Activated effector memory CD4-positive, alpha-beta T cell treated with anti-CD3 and anti-CD28 coated beads, Interleukin-2, amount 50 U/mL, for 16 hours (primary cell): ENCODE measurements around the gene RTN1.

ENCODE experiments used
- DNase-seq: peaks from one replicate; pipeline ENCODE4 v3.0.0-alpha.2; 2020

RTN1 gene

DNA sequence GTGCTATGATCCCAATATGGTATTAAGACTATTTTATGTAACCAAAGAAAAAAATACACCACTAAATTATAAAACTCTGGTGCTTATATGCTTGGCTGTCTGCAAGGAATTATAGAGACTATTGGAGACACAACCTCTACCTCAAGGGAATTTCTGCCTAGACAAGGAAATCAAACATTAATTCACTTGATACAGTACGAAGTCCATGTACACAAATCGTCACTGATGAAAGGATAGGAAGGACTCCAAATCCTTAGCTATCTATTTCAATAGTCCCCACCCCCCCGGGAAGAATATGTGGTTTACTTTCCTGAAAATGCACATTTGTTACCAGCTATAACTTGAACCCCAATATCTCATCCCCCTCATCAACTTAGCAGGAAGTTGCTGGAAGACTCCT lies 21.9 kb downstream of the RTN1 start:
- no peak for DNase-seq

- DNase-seq = no peak
Observed at GRCh38 chr14:59847711-59848110, 22.9 kb downstream of the RTN1 start.

- DNase-seq = no peak
Observed at GRCh38 chr14:59846595-59846994, 24.0 kb downstream of the RTN1 start.

- no peak for DNase-seq
Observed at GRCh38 chr14:59845245-59845644, 25.3 kb downstream of the RTN1 start.

DNA sequence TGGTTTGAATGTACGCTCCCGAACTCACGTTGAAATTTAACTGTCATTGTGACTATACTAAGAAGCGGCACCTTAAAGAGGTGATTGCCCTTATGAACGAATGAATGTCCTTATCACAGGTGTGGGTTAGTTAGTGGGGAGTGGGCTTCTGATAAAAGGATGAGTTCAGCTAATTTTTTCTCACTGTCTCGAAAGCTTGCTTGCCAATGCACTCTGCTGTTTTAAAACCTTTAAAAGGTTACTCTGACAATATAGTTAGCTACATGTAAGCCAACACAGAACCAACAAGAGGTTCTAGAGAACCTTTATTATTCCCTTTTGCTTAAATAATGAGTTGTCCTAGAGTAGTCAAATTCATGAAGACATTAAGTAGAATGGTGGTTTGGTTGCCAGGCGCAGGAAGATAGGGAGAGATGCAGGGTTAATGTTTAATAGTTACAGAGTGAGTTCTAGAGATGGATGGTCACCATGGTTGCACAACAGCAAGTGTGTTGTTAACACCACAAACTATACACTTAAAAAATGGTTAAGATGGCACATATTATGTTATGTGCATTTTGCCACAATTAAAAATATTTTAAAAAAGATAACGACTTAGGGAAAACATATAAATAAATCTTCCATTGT lies 26.3 kb downstream of the RTN1 start:
- no peak for DNase-seq

DNA sequence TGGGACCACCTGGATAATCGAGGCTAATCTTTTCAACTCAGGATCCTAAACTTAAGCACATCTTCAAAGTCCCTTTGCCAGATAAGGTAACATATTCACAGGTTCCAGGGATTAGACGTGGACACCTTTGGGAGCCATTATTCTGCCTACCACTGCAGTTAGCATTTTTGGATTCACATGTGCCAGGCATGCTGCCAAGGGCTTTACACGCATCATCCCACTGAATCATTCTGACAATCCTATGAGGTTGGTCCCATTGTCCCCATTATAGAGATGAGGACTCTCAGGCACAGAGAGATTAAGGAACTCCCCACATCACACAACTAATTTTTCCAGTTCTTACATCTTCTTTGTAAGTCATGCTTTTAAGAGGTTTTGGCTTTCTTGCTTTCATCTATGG lies 34.5 kb downstream of the RTN1 start:
- DNase-seq = no peak

GRCh38 chr14:59832653-59833294 lies 37.8 kb downstream of the RTN1 start:
- DNase-seq = no peak

- no peak for DNase-seq
Observed at GRCh38 chr14:59831121-59831730, 39.4 kb downstream of the RTN1 start.

DNA sequence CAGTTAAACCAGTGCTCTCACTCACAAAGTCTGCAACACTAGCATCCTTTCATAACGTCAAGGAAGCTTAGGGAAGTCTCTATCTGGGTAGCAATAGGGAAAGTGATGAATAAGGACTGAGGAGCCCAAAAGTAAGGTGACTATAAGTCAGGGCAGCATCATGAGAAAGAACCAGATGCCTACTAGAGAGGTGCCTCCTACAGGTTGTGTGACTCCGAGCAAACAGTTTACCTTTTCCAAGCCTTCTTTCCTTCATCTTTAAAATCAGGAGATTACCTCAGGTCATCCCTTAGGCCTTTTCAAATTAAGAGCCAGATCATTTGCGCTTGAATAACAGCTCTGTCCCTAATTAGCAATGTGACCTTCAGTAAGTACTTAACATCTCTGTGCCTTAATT lies 40.2 kb downstream of the RTN1 start:
- no peak for DNase-seq

DNA sequence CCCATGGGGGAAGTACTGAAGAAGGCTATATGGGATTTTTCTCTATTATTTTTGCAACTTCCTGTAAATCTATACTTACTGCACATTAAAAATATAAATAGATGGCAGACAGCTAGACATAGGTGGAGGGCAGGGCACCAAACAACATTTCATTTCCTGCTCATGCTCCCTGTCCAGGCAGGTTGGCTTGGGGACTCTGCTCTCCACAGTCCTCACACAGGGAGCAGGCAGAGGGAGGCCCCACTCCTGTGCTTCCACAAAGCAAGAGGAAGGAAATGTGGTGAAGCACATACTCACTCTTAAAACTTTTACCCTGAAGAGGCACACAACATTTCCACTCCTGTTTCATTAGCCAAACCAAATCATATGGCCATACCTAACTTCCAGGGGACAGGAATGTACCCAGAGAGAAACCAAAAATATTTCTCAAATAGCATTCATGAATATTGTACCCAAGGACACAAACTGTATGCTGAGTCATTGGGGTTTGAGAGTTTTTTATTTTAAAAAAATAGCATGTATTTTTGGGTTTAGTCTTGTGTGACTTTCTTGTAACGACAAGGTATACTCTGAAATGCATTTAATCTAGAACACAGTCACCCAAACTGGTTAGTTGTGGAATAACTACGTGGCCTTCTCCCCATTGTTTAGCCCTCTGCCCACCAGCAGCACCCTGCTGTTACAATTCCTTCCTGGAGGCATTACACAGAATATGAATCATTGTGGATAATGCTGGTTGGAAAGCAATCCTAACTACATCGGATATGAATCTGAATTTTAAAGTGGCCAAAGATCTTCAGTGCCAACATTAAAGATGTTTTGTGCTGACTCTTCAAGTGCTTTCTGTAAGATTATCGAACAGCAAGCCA lies 40.9 kb downstream of the RTN1 start:
- no peak for DNase-seq

DNA sequence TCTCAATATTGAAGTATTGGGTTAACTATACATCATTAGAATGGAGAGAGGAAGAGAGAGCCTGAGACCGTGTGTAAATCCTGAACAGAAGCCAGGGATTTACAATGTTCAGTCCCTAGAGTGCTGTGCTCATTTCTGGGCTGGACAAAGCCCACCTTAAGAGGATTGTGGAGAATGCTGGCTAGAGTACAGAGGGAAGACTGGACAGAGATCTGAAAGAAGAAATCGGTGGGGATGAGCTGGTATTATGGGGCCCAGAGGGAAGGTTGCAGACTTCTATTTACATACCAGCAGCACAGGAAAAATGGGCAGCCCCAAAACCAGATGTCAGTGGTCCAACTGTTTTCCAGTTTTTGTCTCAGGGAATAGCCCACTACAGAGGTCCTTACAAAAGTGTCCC lies 42.3 kb downstream of the RTN1 start:
- no peak for DNase-seq

DNA sequence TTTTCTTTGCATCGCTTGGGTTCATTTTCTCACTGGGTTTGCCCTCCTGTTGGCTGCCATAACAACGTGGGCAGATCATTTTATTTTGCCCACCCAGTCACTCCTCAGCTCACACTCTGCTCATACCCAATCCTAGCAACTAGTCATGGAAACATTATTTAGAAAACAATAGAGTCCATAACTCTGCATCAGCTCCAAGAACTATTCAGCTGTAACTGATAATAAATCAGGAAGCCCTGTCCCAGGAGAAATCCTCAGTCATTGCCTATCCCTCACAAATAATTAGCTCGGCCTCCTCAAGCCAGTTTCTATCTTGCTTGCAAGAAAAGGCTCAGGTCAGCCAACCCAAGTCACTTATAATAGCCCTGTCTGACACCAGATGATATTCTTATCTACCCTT lies 43.2 kb downstream of the RTN1 start:
- DNase-seq = no peak

DNA sequence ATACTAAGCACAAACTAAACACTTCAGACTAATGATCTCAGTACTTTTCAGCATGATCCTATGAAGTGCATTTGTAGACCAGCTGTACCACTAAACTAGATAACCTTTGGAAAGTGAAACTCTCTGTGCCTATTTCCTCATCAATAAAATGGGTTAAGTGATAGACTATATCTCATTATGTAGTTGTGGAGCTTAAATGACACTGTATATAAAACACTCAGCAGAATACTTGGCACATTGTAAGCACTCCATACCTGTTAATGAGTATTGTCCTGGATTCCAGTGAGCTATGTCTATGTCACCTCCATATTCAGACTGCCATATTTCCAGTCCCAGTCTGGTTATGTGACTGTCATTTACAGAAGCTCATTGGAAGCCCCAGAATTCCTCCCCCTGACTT lies 44.4 kb downstream of the RTN1 start:
- DNase-seq = no peak

- no peak for DNase-seq
Observed at GRCh38 chr14:59823179-59823578, 47.4 kb downstream of the RTN1 start.

DNA sequence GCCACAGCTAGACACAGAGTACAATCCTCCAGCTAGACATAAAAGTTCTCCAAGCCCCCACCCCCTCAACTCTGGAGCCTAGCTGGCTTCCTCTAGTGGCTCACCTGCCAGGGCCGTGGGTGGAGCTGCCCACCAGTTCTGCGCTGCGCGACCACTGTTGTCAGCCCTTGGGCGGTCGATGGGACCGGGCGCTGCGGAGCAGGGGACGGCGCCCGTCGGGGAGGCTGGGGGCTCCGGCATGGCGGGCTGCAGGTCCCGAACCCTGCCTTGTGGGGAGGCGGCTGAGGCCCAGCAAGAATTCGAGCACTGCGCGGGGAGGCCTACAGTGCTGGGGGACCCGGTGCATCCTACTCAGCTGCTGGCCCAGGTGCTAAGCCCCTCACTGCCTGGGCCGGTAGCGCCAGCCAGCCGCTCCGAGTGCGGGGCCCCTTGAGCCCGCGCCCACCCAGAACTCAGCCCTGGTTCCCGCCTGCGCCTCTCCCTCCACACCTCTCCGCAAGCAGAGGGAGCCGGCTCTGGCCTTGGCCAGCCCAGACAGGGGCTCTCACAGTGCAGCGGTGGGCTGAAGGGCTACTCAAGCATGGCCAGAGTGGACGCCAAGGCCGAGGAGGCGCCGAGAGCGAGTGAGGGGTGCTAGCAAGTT lies 51.0 kb downstream of the RTN1 start:
- no peak for DNase-seq

- no peak for DNase-seq
Observed at GRCh38 chr14:59816941-59817340, 53.6 kb downstream of the RTN1 start.

DNA sequence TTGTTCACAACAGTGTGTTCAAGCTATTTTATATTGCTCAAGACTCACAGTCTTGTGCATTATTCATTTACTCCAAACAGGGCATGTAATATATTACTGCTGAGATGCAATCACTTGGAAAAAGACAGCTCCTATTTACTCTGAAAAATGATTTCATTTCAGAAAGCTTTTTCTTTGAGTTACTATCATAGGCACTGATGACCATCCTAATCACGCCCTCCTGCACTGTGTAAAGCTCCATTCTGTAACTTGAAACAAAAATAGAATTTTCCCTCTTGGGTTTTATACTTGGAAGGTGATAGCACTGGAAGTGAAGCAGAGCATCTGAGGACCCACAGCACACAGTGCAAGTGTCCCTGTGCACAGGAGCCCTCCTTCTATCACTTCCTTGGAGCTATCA lies 55.6 kb downstream of the RTN1 start:
- no peak for DNase-seq

DNA sequence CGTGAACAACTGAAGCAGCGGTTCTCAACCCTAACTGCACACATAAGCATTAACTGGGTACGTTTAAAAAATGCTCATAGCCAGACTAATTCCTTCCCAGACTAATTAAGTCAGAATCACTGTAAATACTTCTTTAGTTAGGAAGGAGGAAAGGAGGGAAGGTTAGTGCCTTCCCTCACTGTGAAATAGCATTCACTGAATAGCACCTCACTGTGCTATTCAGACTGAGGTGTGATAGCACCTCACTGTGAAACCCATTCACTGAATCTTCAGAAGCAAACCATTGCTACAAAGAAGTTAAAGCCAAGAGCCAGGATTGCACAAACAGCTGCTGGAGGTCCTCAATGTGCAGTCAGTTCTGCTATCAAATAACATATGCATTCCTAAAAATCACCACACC lies 58.8 kb downstream of the RTN1 start:
- no peak for DNase-seq

- DNase-seq = no peak
Observed at GRCh38 chr14:59811073-59811472, 59.5 kb downstream of the RTN1 start.

- no peak for DNase-seq
Observed at GRCh38 chr14:59803052-59803540, 67.5 kb downstream of the RTN1 start.

DNA sequence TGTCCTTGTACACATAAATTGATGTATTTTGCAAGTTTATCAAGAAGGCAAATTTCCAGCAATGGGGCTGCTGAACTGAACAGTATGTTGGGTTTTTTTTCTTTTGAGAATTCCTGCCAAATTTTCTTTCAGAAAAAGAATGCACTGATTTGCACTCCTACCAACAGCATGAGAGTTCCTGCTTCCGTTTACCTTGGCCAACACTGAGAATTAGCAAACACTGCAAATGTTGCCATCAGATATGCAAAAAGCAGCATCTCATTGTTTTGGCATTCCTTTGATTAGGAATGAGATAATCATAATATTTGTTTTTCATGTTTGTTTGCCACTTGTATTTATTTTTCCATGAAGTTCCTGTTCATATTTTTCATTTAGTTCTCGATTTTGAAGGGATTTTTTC lies 82.4 kb downstream of the RTN1 start:
- no peak for DNase-seq

- no peak for DNase-seq
Observed at GRCh38 chr14:59787045-59787674, 83.4 kb downstream of the RTN1 start.

DNA sequence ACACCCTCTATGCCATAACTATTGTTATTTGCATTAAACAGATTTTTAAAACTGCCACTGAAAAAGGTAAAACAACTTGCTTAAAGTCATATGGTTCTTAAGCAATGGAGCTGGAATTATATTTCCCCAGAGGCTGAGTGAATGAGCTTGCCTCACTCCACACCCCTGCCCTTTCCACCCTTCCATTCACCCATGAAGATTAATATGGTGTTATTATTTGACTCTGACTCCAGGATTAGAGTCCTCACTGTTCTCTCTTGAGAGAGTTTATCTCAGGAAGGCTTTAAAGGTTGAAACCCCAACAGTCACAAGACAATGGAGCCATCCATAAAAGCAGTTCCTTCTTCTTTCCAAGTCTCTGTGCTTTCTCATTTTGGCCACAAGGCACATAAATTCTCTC lies 84.9 kb downstream of the RTN1 start:
- DNase-seq = no peak
